GM10266 (cell line): ENCODE results near the gene TECTB.

Source experiments
- DNase-seq: peaks from one replicate; pipeline ENCODE4 v3.0.0; 2012; ENCODE audit errors: extremely low spot score
- TF ChIP-seq, protein P1 (sequence below): IDR thresholded peaks from 2 replicates; pipeline ENCODE4 v1.5.1; 2012; ENCODE audit warnings: mild to moderate bottlenecking, low read depth; ENCODE audit not compliant: control insufficient read depth, insufficient read depth; ENCODE audit errors: missing control alignments

The TECTB gene

DNA sequence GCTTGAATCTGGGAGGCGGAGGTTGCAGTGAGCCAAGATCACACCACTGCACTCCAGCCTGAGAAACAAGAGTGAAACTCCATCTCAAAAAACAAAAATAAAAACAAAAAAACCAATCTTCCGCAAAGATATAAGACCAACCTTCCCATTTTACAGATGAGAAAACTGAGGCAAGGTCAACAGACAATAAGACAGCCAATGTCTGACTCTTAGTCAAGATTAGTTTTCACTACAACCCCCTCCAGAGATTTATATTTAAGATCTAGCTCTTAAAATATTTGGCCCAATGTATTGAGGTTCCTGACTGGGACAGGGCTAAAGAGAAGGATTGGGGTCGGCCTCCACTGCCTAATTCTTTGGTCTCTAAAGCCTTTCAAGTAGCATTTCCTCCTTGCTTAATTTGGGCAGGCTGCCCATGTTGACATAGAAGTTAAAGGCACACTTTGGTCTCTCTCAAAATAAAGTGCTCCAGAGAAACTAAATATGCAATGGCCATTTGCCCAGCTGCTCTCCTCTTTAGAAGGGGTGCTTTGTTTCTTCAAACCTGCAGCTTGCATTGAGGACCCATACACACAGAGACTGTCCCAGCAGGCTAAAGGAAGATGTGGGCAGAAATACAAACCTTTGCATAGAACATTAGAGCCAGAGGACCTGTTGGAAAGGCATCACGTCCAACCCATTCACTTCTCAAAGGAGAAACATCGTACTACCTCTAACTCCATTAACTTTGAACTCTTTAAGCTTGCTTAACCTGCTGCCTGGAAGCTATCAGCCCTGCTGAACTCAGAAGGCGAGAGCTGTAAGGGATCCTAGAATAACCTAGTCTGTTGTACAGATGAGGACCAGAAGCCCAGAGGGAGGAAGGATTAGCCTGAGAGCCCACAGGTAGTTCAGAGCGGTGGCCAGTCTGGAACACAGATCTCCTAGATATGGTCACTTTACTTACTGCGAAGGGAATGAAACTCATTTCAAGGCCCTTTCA is 3.9 kb downstream of the TECTB start:
- TF ChIP-seq, protein P1, sequence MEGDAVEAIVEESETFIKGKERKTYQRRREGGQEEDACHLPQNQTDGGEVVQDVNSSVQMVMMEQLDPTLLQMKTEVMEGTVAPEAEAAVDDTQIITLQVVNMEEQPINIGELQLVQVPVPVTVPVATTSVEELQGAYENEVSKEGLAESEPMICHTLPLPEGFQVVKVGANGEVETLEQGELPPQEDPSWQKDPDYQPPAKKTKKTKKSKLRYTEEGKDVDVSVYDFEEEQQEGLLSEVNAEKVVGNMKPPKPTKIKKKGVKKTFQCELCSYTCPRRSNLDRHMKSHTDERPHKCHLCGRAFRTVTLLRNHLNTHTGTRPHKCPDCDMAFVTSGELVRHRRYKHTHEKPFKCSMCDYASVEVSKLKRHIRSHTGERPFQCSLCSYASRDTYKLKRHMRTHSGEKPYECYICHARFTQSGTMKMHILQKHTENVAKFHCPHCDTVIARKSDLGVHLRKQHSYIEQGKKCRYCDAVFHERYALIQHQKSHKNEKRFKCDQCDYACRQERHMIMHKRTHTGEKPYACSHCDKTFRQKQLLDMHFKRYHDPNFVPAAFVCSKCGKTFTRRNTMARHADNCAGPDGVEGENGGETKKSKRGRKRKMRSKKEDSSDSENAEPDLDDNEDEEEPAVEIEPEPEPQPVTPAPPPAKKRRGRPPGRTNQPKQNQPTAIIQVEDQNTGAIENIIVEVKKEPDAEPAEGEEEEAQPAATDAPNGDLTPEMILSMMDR, result no peak
- DNase-seq, result no peak

DNA sequence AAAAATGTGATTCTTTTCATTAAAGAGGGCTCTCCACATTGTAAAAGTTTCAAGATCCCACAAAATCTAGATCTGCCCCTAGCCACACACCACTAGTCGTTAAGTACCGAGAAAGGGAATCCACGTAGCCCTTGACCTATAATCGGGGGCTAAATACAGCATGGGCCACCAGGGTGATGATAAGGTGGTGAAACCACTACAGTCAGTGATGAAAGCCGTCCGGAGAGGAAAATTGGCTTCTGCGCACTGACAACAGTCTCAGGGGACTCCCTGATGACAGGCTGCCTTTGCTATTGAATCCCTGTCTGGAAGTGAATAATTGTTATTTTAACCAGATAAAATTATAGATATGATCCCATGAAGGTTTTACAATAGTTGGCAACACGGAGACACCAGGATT is 4.6 kb downstream of the TECTB start:
- TF ChIP-seq, protein P1, result no peak
- DNase-seq, result no peak

DNA sequence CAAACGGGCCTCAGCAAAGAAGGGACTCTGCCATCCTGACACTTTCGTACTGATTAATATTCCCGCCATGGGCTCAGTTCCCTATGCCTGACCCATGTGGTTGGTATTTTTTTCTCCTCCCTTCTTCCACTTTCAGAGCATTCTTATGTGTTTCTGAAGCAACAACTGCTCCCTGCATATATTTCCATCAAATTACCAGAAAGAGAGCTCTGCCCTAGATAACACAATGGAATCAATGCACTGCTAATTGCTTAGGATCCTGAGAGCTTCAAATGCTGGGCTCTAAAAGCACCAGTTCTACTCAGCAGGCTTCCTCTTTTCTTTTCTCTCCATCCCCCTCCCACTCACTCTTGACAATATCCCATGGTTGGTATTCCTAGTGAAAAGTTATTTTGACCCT is 5.3 kb downstream of the TECTB start:
- TF ChIP-seq, protein P1, result no peak
- no peak for DNase-seq

DNA sequence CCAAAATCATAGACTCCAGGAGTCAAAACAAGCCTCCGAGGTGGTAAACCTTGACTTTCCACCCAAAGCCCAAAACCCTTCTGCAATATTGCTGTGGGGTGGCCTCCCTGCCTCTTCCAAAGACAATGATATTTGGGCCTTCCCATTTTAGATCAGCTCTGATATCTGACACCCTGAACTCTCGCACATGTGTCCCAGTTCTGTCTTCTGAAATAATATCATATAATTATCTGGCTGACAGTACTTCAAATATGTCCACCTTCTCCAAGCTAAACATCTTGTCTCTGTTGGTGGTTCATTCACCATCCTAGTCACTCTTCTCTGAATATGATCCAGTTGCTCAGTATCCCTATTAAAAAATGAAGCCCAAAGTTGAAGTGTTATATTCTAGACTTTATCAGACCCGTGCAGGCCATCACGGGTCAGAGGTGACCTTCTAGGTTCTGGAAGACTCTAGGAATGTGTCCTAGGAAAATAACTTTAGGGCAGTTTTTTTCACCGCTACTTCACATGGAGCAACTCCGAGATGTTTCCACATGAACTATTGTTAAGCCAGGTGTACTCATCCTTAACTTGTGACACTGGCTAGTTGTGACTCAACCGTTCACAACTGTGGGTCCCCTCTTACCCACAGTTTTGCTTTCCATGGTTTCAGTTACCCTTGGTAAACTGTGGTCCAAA is 6.3 kb downstream of the TECTB start:
- no peak for DNase-seq
- TF ChIP-seq, protein P1, result no peak

DNA sequence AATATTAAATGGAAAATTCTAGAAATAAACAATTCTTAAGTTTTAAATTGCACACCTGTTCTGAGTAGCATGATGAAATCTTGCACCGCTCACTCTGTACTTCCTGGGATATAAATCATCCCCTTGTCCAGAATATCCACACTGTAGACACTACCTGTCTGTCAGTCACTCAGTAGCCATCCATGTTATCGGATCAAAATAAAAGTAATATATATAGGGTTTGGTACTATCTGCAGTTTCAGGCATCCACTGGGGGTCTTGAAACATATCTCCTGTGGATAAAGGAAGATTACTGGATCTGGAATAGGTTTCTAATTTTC is 6.8 kb downstream of the TECTB start:
- DNase-seq, result no peak
- TF ChIP-seq, protein P1, result no peak

DNA sequence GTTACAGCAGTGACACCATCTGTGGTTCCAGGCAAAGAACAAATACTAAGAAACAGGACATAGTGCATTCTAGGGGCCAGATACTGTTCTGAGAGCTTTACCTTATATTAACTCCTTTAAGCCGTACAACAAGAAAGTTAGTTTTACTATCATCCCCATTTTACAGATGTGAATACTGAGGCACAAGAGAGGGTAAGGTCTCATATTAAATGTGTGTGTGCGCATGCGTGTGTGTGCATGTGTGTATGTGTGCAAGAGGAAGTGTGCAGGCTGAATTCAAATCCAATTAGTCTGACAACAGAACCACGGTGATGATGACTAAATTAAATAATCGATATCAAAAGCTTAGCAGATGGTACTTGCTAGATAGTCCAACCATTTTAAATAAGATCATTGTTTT is 11.0 kb downstream of the TECTB start:
- no peak for DNase-seq
- TF ChIP-seq, protein P1, result no peak
